ENCODE data around the gene PXT1. TPM values are rescaled to one million over a fixed set of nuclear protein-coding genes. Genes with fewer than 3 reads are reported as not detected.

PXT1 gene
- total and polyA plus RNA-seq, 9 of the 15 experiments (the other 6 are each of a cell fraction or from before 2014, with no cell fraction given): 0.09 to 0.11 (median 0.10) TPM; not detected in 5

DNA sequence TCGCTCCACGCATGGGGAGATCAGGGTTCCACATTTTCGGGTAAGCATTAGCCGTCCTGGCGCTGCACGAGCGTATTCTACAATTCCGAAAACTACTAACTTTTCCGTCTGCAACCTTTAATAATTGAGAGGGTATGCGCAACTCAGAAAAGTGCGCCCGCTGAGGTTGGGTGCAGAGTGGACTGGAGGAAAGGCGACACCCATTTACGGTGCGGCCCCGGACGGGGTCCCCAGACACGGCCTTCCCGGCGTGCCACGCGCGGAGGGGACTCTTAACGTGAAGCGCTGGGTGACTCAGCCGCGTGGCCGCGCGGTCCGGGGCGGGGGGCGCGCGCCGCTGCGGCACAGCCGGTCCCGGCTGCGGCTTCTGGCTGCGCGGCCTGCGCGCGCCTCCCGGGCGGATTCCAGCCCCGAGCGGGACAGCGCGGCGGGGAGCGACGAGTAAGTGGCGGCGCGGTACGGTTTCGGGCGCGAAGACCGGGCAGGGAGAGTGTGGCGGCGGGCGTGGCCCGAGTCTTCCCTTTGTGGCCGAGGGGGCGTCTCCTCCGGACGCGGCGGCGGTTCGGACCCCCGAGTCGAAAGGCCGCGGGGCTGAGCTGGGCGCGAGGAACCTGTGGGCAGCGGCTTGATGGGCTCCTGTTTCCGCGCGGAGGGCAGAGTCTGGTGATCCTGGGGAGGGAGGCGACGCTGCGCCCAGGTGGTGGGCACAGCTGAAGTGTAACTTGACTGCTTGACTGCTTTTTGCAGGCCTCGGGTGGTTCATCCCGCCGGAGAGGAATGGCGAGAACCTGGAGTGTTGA lies at the start of gene PXT1, which contains the start of gene KCTD20 (continued):
- TF ChIP-seq HDGF (IDR thresholded peaks at IDR 0.05) (no peak), ILK (tag; IDR thresholded peaks at IDR 0.05; ENCODE audit: borderline replicate concordance, low read depth) (no peak), RB1 (IDR thresholded peaks at IDR 0.05; ENCODE audit: low read depth) (peak; percentile 98), SAP30 (IDR thresholded peaks at IDR 0.05; ENCODE audit: borderline replicate concordance, insufficient read depth, low read depth, low read length, poor library complexity, severe bottlenecking) (peak; percentile 60), RBBP5 (IDR thresholded peaks at IDR 0.05; ENCODE audit: borderline replicate concordance, insufficient read depth, low read length, poor library complexity, severe bottlenecking) (peak; percentile 93), SREBF1 (IDR thresholded peaks at IDR 0.05; ENCODE audit: borderline replicate concordance, low read depth, low read length) (no peak), CTBP1 (IDR thresholded peaks at IDR 0.05; ENCODE audit: borderline replicate concordance) (peak; percentile 97), ZNF644 (tag; IDR thresholded peaks at IDR 0.05; ENCODE audit: low read depth) (peak; percentile 94), EWSR1 (IDR thresholded peaks at IDR 0.05; ENCODE audit: borderline replicate concordance, low read depth, partially characterized antibody) (no peak), NEUROD1 (IDR thresholded peaks at IDR 0.05; ENCODE audit: borderline replicate concordance, low read depth, low read length, partially characterized antibody) (peak; percentile 95), KAT7 (CRISPR knock-in tag; IDR thresholded peaks at IDR 0.05; ENCODE audit: borderline replicate concordance) (peak; percentile 79), ZNF134 (CRISPR knock-in tag; conservative IDR thresholded peaks at IDR 0.05) (no peak), FOXJ2 (tag; IDR thresholded peaks at IDR 0.05) (no peak), LARP7 (IDR thresholded peaks at IDR 0.05) (no peak), PHF20 (IDR thresholded peaks at IDR 0.05; ENCODE audit: partially characterized antibody) (peak; percentile 69), SUPT5H (IDR thresholded peaks at IDR 0.05) (peak; percentile 93), ARHGAP35 (IDR thresholded peaks at IDR 0.05; ENCODE audit: partially characterized antibody) (no peak), ZNF561 (CRISPR knock-in tag; conservative IDR thresholded peaks at IDR 0.05) (no peak)
- TF ChIP-seq, protein P1, sequence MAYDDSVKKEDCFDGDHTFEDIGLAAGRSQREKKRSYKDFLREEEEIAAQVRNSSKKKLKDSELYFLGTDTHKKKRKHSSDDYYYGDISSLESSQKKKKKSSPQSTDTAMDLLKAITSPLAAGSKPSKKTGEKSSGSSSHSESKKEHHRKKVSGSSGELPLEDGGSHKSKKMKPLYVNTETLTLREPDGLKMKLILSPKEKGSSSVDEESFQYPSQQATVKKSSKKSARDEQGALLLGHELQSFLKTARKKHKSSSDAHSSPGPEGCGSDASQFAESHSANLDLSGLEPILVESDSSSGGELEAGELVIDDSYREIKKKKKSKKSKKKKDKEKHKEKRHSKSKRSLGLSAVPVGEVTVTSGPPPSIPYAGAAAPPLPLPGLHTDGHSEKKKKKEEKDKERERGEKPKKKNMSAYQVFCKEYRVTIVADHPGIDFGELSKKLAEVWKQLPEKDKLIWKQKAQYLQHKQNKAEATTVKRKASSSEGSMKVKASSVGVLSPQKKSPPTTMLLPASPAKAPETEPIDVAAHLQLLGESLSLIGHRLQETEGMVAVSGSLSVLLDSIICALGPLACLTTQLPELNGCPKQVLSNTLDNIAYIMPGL (CRISPR knock-in tag; IDR thresholded peaks at IDR 0.05): peak; percentile 93
- TF ChIP-seq, protein P2, sequence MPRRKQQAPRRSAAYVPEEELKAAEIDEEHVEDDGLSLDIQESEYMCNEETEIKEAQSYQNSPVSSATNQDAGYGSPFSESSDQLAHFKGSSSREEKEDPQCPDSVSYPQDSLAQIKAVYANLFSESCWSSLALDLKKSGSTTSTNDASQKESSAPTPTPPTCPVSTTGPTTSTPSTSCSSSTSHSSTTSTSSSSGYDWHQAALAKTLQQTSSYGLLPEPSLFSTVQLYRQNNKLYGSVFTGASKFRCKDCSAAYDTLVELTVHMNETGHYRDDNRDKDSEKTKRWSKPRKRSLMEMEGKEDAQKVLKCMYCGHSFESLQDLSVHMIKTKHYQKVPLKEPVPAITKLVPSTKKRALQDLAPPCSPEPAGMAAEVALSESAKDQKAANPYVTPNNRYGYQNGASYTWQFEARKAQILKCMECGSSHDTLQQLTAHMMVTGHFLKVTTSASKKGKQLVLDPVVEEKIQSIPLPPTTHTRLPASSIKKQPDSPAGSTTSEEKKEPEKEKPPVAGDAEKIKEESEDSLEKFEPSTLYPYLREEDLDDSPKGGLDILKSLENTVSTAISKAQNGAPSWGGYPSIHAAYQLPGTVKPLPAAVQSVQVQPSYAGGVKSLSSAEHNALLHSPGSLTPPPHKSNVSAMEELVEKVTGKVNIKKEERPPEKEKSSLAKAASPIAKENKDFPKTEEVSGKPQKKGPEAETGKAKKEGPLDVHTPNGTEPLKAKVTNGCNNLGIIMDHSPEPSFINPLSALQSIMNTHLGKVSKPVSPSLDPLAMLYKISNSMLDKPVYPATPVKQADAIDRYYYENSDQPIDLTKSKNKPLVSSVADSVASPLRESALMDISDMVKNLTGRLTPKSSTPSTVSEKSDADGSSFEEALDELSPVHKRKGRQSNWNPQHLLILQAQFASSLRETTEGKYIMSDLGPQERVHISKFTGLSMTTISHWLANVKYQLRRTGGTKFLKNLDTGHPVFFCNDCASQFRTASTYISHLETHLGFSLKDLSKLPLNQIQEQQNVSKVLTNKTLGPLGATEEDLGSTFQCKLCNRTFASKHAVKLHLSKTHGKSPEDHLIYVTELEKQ (CRISPR knock-in tag; IDR thresholded peaks at IDR 0.05): no peak
- TF ChIP-seq, protein P3, sequence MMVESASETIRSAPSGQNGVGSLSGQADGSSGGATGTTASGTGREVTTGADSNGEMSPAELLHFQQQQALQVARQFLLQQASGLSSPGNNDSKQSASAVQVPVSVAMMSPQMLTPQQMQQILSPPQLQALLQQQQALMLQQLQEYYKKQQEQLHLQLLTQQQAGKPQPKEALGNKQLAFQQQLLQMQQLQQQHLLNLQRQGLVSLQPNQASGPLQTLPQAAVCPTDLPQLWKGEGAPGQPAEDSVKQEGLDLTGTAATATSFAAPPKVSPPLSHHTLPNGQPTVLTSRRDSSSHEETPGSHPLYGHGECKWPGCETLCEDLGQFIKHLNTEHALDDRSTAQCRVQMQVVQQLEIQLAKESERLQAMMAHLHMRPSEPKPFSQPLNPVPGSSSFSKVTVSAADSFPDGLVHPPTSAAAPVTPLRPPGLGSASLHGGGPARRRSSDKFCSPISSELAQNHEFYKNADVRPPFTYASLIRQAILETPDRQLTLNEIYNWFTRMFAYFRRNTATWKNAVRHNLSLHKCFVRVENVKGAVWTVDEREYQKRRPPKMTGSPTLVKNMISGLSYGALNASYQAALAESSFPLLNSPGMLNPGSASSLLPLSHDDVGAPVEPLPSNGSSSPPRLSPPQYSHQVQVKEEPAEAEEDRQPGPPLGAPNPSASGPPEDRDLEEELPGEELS (CRISPR knock-in tag; IDR thresholded peaks at IDR 0.05; ENCODE audit: borderline replicate concordance): peak; percentile 74; the same call in 1 of the 2 replicates
